ENCODE results near the gene ACAN. TPM values are rescaled to one million over a fixed set of nuclear protein-coding genes. Genes with fewer than 3 reads are reported as not detected.

Gene ACAN
- total RNA-seq, 2 experiments from 2014 or later: not detected

- no peak overlapping the region for H3K4me3 ChIP-seq (ENCODE audit: low read length)
- H3K9me3 Mint-ChIP-seq: no peaks in the 10 kb centered on the region
- no peak for DNase-seq
- H3K27ac ChIP-seq (ENCODE audit: low read depth in 1 of 2, low read length in 2 of 2): no peak overlapping the region
- H3K27me3 Mint-ChIP-seq: no peaks in the 10 kb centered on the region
- no peak overlapping the region for H3K27ac Mint-ChIP-seq
- peaks cover 55% of the 10 kb centered on the region for H3K4me1 Mint-ChIP-seq (ENCODE audit: low read depth)
- no peak for TF ChIP-seq CTCF (IDR thresholded peaks at IDR 0.05)
- no peak for ATAC-seq (ENCODE audit: poor library complexity)
- H3K4me1 ChIP-seq (ENCODE audit: insufficient read depth, low read length): peaks cover 66% of the 10 kb centered on the region
- no peaks in the 10 kb centered on the region for H3K36me3 ChIP-seq (ENCODE audit: insufficient read depth, low read length)
- CTCF ChIA-PET: no interaction called here
- H3K9me3 ChIP-seq (ENCODE audit: control insufficient read depth in 1 of 2, insufficient read depth in 1 of 2, low read length in 2 of 2): no peaks in the 10 kb centered on the region
- no peak overlapping the region for H3K4me3 Mint-ChIP-seq
- no peaks in the 10 kb centered on the region for H3K27me3 ChIP-seq (ENCODE audit: control insufficient read depth in 1 of 2, insufficient read depth in 2 of 2, low read length in 2 of 2)
- intact Hi-C loops (cut with DNase I, micrococcal nuclease): loop anchor here (2.0 to 10.0 kb wide), 3 partner anchors 276 to 431 kb away; partner anchors contain the start of genes MRPL46 (in 1 of the 2) and MRPS11 (in 1 of the 2)
- H3K36me3 Mint-ChIP-seq (ENCODE audit: low read depth): peaks cover 11% of the 10 kb centered on the region
- POLR2A ChIA-PET: interaction anchor here (1.6 kb wide), 1 partner anchor 13 kb away, joined by 5 read pairs; no protein-coding TSS in a partner anchor
These were observed 95.5 kb downstream of the ACAN start for GRCh38 chr15:88898736-88899135.

- Mint-ChIP-seq H3K4me1 (ENCODE audit: low read depth) (peaks cover 55% of the 10 kb centered on the region), H3K36me3 (ENCODE audit: low read depth) (peaks cover 7% of the 10 kb centered on the region), H3K4me3 (no peak overlapping the region), H3K9me3 (no peaks in the 10 kb centered on the region), H3K27me3 (no peaks in the 10 kb centered on the region), H3K27ac (peak overlapping the region; percentile 47)
- intact Hi-C loops (cut with DNase I, micrococcal nuclease): loop anchor here (2.0 to 10.0 kb wide), 3 partner anchors 276 to 432 kb away; partner anchors contain the start of genes MRPL46 (in 1 of the 2) and MRPS11 (in 1 of the 2)
- no peaks in the 10 kb centered on the region for H3K9me3 ChIP-seq (ENCODE audit: control insufficient read depth in 1 of 2, insufficient read depth in 1 of 2, low read length in 2 of 2)
- H3K27me3 ChIP-seq (ENCODE audit: control insufficient read depth in 1 of 2, insufficient read depth in 2 of 2, low read length in 2 of 2): no peaks in the 10 kb centered on the region
- POLR2A ChIA-PET: no interaction called here
- H3K4me3 ChIP-seq (ENCODE audit: low read length): no peak overlapping the region
- no peak for TF ChIP-seq CTCF (IDR thresholded peaks at IDR 0.05)
- ATAC-seq (ENCODE audit: poor library complexity) (no peak), DNase-seq (no peak)
- peaks cover 66% of the 10 kb centered on the region for H3K4me1 ChIP-seq (ENCODE audit: insufficient read depth, low read length)
- H3K36me3 ChIP-seq (ENCODE audit: insufficient read depth, low read length): no peaks in the 10 kb centered on the region
- CTCF ChIA-PET: interaction anchor here (0.7 kb wide), 1 partner anchor 261 kb away, joined by 3 read pairs; no protein-coding TSS in a partner anchor
- H3K27ac ChIP-seq (ENCODE audit: low read depth in 1 of 2, low read length in 2 of 2): no peak overlapping the region
These were observed 96.0 kb downstream of the ACAN start for GRCh38 chr15:88899251-88899650.

- Histone ChIP-seq H3K27ac (ENCODE audit: low read depth in 1 of 2, low read length in 2 of 2) (no peak overlapping the region), H3K27me3 (ENCODE audit: control insufficient read depth in 1 of 2, insufficient read depth in 2 of 2, low read length in 2 of 2) (no peaks in the 10 kb centered on the region), H3K9me3 (ENCODE audit: control insufficient read depth in 1 of 2, insufficient read depth in 1 of 2, low read length in 2 of 2) (no peaks in the 10 kb centered on the region), H3K36me3 (ENCODE audit: insufficient read depth, low read length) (no peaks in the 10 kb centered on the region), H3K4me3 (ENCODE audit: low read length) (no peak overlapping the region), H3K4me1 (ENCODE audit: insufficient read depth, low read length) (peaks cover 67% of the 10 kb centered on the region)
- peaks cover 4% of the 10 kb centered on the region for H3K36me3 Mint-ChIP-seq (ENCODE audit: low read depth)
- intact Hi-C loops (cut with DNase I, micrococcal nuclease): loop anchor here (5.0 to 10.0 kb wide), 4 partner anchors 187 to 356 kb away; partner anchors contain the start of genes ABHD2 (in 1 of the 2), AEN (in 1 of the 2), DET1 (in 1 of the 2) and FANCI (in 1 of the 2)
- peaks cover 63% of the 10 kb centered on the region for H3K4me1 Mint-ChIP-seq (ENCODE audit: low read depth)
- POLR2A ChIA-PET: no interaction called here
- CTCF ChIA-PET: interaction anchor here (0.6 to 0.7 kb wide), 3 partner anchors 9 to 449 kb away, joined by 3 to 4 read pairs (median 3); no protein-coding TSS in a partner anchor
- H3K27me3 Mint-ChIP-seq: no peaks in the 10 kb centered on the region
- no peak for TF ChIP-seq CTCF (IDR thresholded peaks at IDR 0.05)
- ATAC-seq (ENCODE audit: poor library complexity): no peak
- peak overlapping the region; percentile 93 for H3K27ac Mint-ChIP-seq
- no peak overlapping the region for H3K4me3 Mint-ChIP-seq
- H3K9me3 Mint-ChIP-seq: no peaks in the 10 kb centered on the region
- no peak for DNase-seq
These were observed 97.2 kb downstream of the ACAN start for GRCh38 chr15:88900309-88900981.
